ENCODE data around the gene PGLYRP2. TPM values are rescaled to one million over a fixed set of nuclear protein-coding genes. Genes with fewer than 3 reads are reported as not detected.

PGLYRP2 gene
- total and polyA plus RNA-seq, 9 of the 15 experiments (the other 6 are each of a cell fraction or from before 2014, with no cell fraction given) = not detected

DNA sequence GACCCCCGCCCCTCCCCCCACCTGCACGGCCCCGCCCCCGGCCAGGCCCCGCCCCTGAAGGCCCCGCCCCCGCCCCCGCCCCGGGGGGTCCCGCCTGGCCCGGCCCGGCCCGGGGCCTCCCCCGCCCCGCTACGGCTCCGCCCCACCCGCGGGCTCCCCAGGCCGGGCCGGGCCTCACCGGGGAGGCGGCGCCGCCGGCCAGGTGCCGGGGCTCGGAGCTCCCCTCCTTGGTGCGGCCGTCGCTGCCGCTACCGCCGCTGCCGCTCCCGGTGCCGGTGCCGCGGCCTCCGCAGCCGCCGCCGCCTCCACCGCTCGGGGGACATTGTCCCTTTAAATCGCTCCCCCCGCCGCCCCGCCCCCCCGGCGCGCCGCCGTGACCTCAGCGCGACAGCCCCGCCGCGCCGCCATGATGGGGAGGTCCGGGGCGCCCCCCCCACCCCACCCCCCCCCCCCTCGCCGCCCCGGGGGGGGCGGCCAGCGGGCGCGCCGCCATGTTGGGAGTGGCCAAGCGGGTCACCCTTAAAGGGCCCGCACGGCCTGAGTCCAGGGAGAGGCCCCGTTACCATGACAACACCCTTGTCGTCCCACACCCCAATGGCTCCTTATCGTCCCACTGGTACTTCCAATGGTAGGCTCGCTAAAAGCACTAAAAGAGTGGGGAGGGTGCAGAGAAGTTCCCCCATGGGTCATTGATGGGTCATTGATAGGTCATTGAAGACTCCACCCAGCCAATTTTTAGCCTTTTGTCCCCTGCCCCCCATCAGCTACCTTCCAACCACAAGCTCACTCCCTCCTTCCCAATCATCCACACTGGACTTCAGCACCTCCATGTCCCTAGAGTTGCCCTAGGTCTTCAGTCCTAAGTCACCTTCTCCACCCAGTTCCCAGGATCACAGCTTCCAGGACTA lies 29.4 kb downstream of the PGLYRP2 start, which contains the start of gene WIZ (continued):
- TF ChIP-seq ZNF280B (CRISPR knock-in tag; IDR thresholded peaks at IDR 0.05) (no peak), ZNF589 (CRISPR knock-in tag; IDR thresholded peaks at IDR 0.05; ENCODE audit: low read depth) (no peak), ESRRB (CRISPR knock-in tag; IDR thresholded peaks at IDR 0.05; ENCODE audit: borderline replicate concordance) (no peak), SNIP1 (IDR thresholded peaks at IDR 0.05; ENCODE audit: low read depth) (no peak), ZNF79 (CRISPR knock-in tag; IDR thresholded peaks at IDR 0.05; ENCODE audit: low read depth) (no peak), ZNF140 (CRISPR knock-in tag; IDR thresholded peaks at IDR 0.05) (no peak), ZKSCAN8 (CRISPR knock-in tag; IDR thresholded peaks at IDR 0.05) (no peak), SMARCE1 (IDR thresholded peaks at IDR 0.05) (no peak), ZBTB5 (IDR thresholded peaks at IDR 0.05) (no peak), TCF15 (CRISPR knock-in tag; IDR thresholded peaks at IDR 0.05) (no peak)
- TF ChIP-seq, protein P1, sequence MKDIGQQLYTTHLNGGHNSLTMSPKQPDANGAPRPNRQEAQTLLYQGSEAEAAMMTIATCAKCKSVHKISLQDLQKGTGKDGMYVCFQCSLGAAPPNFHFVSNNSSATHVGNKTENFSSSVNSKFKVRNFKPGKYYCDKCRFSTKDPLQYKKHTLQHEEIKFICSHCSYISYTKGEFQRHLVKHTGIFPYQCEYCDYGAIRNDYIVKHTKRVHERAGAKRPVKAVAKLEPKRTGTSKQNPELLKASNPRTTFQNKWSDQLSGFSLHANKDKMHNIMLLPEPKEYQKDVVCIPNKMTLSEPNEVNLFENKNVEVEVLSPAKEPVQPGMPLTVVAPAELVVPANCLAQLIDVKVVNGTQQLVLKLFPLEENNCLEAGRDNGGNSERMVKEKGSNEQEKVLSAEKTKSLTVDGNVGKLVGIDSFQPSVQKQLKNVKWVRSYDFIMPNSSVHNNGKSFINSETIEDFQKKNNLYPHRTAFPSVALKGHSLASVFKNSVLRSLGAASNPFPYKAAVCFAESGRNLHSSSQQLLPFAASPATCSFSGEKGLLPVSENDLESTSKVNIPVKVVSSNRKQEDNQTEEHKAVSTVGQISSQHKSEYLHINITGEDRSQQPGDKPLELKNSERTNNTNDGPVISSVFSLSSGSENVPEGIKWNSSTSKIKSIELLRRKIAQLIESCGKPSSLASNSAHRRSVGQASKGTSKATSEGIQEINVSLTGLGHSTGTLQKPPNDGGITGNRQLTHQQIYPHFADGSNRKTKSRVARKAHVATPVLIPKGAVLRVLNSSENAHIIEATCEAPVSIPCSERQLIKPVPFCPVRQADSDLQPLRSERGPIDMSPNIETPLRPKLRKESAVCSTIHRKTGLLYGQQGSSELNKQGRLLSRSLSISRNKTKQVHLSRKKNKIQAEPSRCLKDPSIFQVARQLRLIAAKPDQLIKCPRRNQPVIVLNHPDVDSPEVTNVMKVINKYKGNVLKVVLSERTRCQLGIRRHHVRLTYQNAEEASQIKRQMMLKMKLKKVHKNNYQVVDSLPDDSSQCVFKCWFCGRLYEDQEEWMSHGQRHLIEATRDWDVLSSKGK (CRISPR knock-in tag; IDR thresholded peaks at IDR 0.05) = no peak
- TF ChIP-seq, protein P2, sequence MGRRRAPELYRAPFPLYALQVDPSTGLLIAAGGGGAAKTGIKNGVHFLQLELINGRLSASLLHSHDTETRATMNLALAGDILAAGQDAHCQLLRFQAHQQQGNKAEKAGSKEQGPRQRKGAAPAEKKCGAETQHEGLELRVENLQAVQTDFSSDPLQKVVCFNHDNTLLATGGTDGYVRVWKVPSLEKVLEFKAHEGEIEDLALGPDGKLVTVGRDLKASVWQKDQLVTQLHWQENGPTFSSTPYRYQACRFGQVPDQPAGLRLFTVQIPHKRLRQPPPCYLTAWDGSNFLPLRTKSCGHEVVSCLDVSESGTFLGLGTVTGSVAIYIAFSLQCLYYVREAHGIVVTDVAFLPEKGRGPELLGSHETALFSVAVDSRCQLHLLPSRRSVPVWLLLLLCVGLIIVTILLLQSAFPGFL (CRISPR knock-in tag; IDR thresholded peaks at IDR 0.05) = no peak
- TF ChIP-seq, protein P3, sequence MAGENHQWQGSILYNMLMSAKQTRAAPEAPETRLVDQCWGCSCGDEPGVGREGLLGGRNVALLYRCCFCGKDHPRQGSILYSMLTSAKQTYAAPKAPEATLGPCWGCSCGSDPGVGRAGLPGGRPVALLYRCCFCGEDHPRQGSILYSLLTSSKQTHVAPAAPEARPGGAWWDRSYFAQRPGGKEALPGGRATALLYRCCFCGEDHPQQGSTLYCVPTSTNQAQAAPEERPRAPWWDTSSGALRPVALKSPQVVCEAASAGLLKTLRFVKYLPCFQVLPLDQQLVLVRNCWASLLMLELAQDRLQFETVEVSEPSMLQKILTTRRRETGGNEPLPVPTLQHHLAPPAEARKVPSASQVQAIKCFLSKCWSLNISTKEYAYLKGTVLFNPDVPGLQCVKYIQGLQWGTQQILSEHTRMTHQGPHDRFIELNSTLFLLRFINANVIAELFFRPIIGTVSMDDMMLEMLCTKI (IDR thresholded peaks at IDR 0.05; ENCODE audit: partially characterized antibody) = no peak
